HepG2 (cell line): ENCODE data around the gene MKNK1. TPM values are rescaled to one million over a fixed set of nuclear protein-coding genes. Genes with fewer than 3 reads are reported as not detected.

Experiments used
- CHCHD3 ChIP-seq: sonication (generic); formaldehyde crosslinking; IDR thresholded peaks from 2 replicates; pipeline ENCODE4 v1.8.0; 2022; ENCODE audit warnings: mild to moderate bottlenecking, missing genetic modification reagents, moderate library complexity
- EEA1 ChIP-seq: sonication (generic); formaldehyde crosslinking; IDR thresholded peaks from 2 replicates; pipeline ENCODE4 v1.5.1; 2020; ENCODE audit warnings: mild to moderate bottlenecking, missing genetic modification reagents, borderline replicate concordance
- ELK4 ChIP-seq: sonication (generic); formaldehyde crosslinking; IDR thresholded peaks from 2 replicates; pipeline ENCODE4 v1.9.0; 2021; ENCODE audit warnings: missing genetic modification reagents, borderline replicate concordance
- ETS1 ChIP-seq: sonication (generic); formaldehyde crosslinking; IDR thresholded peaks from 2 replicates; pipeline ENCODE4 v1.4.0; 2020; ENCODE audit warnings: missing genetic modification reagents
- FOXA1 ChIP-seq, 2 experiments: fragments of 450-650 bp in 1 of 2; sonication (generic) in 1 of 2; formaldehyde crosslinking in 1 of 2; IDR thresholded peaks; 2 replicates each; pipeline versions ENCODE4 v1.4.0 to v1.6.1; 2016 to 2020; ENCODE audit warnings: missing genetic modification reagents in 1 of 2
- HOXA5 ChIP-seq: sonication (generic); formaldehyde crosslinking; IDR thresholded peaks from 2 replicates; pipeline ENCODE4 v1.4.0; 2020; ENCODE audit warnings: missing genetic modification reagents
- RARG ChIP-seq: sonication (generic); formaldehyde crosslinking; IDR thresholded peaks from 2 replicates; pipeline ENCODE4 v1.4.0; 2020; ENCODE audit warnings: low read depth, mild to moderate bottlenecking, missing genetic modification reagents
- TARDBP ChIP-seq: sonication (generic); formaldehyde crosslinking; IDR thresholded peaks from 2 replicates; pipeline ENCODE4 v1.8.0; 2022; ENCODE audit warnings: mild to moderate bottlenecking, missing genetic modification reagents
- ZBTB10 ChIP-seq: sonication (generic); formaldehyde crosslinking; IDR thresholded peaks from 2 replicates; pipeline ENCODE4 v1.4.0; 2020; ENCODE audit warnings: missing genetic modification reagents, borderline replicate concordance
- ZBTB42 ChIP-seq: sonication (generic); formaldehyde crosslinking; IDR thresholded peaks from 2 replicates; pipeline ENCODE4 v1.5.0; 2020; ENCODE audit warnings: mild to moderate bottlenecking, missing genetic modification reagents
- ZFY ChIP-seq: sonication (generic); formaldehyde crosslinking; IDR thresholded peaks from 2 replicates; pipeline ENCODE4 v1.4.0; 2020; ENCODE audit warnings: missing genetic modification reagents
- polyA plus RNA-seq, 8 experiments: library from polyadenylated mRNA; depleted of rRNA in 3 of 8; stranded (reverse) in 7 of 8; unstranded in 1 of 8; fragments of >200 nt; fragmentation: Illumina TruSeq in 4 of 8; extraction: Trizol in 4 of 8; gene quantifications; 2 replicates each; pipeline versions ENCODE4 v1.2.1 to v1.2.3, GENCODE V29; 2011 to 2016; ENCODE audit warnings: low read depth in 4 of 8, missing spikeins in 1 of 8, mixed read lengths in 1 of 8; ENCODE audit not compliant: insufficient read depth in 1 of 8
- total RNA-seq, 5 experiments: library from RNA; depleted of rRNA; stranded (reverse); fragments of >200 nt; fragmentation: Illumina TruSeq; extraction: Trizol; gene quantifications; 2 replicates each; pipeline ENCODE4 v1.2.3, GENCODE V29; 2016; ENCODE audit warnings: low read depth in 1 of 5
- TF ChIP-seq, protein P1 (sequence below): sonication (generic); formaldehyde crosslinking; IDR thresholded peaks from 2 replicates; pipeline ENCODE4 v1.5.1; 2020; ENCODE audit warnings: mild to moderate bottlenecking, missing genetic modification reagents, borderline replicate concordance
- TF ChIP-seq, protein P2 (sequence below): sonication (generic); formaldehyde crosslinking; IDR thresholded peaks from 2 replicates; pipeline ENCODE4 v1.5.1; 2020; ENCODE audit warnings: missing genetic modification reagents, mild to moderate bottlenecking, borderline replicate concordance
- TF ChIP-seq, protein P3 (sequence below): sonication (generic); formaldehyde crosslinking; IDR thresholded peaks from 2 replicates; pipeline ENCODE4 v1.4.0; 2020; ENCODE audit warnings: missing genetic modification reagents

MKNK1 gene
- total and polyA plus RNA-seq, 2 of the 13 experiments (the other 11 are each of a cell fraction or from before 2014, with no cell fraction given) = 18.5 to 24.1 TPM

GRCh38 chr1:46616277-46617107 is 12.4 kb upstream of the MKNK1 start, which contains the start of gene MOB3C (continued):
- TF ChIP-seq ETS1 (CRISPR knock-in tag) (no peak), ELK4 (CRISPR knock-in tag) (no peak), TARDBP (CRISPR knock-in tag) (no peak), ZBTB10 (CRISPR knock-in tag) (no peak), HOXA5 (CRISPR knock-in tag) (no peak), CHCHD3 (no peak), ZFY (CRISPR knock-in tag) (peak; percentile 57), FOXA1 (IDR thresholded peaks at IDR 0.05) (no peak), FOXA1 (CRISPR knock-in tag; IDR thresholded peaks at IDR 0.05) (no peak), EEA1 (CRISPR knock-in tag) (no peak), ZBTB42 (CRISPR knock-in tag) (no peak), RARG (no peak)
- TF ChIP-seq, protein P1, sequence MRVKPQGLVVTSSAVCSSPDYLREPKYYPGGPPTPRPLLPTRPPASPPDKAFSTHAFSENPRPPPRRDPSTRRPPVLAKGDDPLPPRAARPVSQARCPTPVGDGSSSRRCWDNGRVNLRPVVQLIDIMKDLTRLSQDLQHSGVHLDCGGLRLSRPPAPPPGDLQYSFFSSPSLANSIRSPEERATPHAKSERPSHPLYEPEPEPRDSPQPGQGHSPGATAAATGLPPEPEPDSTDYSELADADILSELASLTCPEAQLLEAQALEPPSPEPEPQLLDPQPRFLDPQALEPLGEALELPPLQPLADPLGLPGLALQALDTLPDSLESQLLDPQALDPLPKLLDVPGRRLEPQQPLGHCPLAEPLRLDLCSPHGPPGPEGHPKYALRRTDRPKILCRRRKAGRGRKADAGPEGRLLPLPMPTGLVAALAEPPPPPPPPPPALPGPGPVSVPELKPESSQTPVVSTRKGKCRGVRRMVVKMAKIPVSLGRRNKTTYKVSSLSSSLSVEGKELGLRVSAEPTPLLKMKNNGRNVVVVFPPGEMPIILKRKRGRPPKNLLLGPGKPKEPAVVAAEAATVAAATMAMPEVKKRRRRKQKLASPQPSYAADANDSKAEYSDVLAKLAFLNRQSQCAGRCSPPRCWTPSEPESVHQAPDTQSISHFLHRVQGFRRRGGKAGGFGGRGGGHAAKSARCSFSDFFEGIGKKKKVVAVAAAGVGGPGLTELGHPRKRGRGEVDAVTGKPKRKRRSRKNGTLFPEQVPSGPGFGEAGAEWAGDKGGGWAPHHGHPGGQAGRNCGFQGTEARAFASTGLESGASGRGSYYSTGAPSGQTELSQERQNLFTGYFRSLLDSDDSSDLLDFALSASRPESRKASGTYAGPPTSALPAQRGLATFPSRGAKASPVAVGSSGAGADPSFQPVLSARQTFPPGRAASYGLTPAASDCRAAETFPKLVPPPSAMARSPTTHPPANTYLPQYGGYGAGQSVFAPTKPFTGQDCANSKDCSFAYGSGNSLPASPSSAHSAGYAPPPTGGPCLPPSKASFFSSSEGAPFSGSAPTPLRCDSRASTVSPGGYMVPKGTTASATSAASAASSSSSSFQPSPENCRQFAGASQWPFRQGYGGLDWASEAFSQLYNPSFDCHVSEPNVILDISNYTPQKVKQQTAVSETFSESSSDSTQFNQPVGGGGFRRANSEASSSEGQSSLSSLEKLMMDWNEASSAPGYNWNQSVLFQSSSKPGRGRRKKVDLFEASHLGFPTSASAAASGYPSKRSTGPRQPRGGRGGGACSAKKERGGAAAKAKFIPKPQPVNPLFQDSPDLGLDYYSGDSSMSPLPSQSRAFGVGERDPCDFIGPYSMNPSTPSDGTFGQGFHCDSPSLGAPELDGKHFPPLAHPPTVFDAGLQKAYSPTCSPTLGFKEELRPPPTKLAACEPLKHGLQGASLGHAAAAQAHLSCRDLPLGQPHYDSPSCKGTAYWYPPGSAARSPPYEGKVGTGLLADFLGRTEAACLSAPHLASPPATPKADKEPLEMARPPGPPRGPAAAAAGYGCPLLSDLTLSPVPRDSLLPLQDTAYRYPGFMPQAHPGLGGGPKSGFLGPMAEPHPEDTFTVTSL (CRISPR knock-in tag) = no peak
- TF ChIP-seq, protein P2, sequence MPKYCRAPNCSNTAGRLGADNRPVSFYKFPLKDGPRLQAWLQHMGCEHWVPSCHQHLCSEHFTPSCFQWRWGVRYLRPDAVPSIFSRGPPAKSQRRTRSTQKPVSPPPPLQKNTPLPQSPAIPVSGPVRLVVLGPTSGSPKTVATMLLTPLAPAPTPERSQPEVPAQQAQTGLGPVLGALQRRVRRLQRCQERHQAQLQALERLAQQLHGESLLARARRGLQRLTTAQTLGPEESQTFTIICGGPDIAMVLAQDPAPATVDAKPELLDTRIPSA (CRISPR knock-in tag) = no peak
- TF ChIP-seq, protein P3, sequence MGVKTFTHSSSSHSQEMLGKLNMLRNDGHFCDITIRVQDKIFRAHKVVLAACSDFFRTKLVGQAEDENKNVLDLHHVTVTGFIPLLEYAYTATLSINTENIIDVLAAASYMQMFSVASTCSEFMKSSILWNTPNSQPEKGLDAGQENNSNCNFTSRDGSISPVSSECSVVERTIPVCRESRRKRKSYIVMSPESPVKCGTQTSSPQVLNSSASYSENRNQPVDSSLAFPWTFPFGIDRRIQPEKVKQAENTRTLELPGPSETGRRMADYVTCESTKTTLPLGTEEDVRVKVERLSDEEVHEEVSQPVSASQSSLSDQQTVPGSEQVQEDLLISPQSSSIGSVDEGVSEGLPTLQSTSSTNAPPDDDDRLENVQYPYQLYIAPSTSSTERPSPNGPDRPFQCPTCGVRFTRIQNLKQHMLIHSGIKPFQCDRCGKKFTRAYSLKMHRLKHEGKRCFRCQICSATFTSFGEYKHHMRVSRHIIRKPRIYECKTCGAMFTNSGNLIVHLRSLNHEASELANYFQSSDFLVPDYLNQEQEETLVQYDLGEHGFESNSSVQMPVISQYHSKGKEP (CRISPR knock-in tag) = no peak
